Cerebellar cortex (tissue), 1 donor: ENCODE results near the gene C18orf63.
"Not testable (repeated sequence)": the region's sequence is repeated elsewhere in the genome, so short reads cannot be mapped to it uniquely, and the experiment has no call there.

Experiments
- DNase-seq: peaks from one replicate; pipeline ENCODE4 v3.0.0-alpha.2; 2015; ENCODE audit warnings: low spot score

C18orf63 gene

DNA sequence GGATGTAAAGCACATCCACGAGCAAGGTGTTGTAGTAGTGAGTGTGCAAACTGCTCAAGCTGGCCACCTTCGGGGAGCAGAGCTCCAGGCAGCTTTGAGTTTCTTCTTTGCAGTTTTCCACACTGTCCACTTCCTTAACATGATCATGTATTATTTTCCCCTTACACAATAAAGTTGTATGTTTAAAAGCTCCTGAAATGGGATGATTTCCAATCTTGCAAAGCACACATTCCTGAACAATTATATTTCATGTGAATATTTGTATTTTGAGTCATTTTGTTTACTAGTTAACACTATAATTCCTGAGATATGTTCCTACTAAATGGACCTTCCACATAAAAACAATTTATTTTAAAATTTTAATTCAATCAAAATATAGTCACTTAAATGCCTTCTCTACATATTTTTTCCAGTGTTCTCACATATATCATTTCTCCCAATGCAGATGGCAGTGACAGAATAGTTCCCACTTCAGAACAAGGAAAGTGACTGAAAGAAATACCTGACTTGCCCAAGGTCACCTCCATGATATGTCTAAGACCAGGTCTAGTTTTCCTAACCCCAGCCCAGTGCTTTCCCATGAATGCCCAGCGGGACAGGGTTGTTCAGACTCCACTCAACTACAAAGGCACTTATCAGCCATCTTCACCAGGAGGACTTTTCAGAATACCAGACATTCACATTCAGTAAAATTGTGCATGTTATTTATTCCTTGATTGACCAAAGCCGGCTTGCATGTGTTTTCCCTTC, 29.4 kb upstream of the C18orf63 start:
- no peak for DNase-seq

DNA sequence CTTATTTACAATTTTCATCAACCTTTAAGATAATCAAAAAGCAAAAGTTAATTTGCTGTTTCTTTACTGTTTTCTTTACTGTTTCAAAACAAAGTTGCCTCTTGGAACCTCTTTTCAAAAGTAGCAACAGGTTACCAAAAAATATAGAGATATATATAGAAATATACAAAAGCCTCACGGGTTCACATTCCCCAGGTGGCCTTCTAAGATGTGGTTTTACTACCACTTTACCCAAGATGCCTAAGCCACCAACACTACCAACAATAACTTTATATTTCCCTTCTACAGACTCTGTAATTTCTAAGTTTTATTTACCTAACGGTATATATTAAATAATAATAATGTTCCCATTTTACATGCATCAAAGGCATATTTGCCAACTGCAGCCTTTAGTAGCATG, 28.8 kb upstream of the C18orf63 start:
- no peak for DNase-seq

DNA sequence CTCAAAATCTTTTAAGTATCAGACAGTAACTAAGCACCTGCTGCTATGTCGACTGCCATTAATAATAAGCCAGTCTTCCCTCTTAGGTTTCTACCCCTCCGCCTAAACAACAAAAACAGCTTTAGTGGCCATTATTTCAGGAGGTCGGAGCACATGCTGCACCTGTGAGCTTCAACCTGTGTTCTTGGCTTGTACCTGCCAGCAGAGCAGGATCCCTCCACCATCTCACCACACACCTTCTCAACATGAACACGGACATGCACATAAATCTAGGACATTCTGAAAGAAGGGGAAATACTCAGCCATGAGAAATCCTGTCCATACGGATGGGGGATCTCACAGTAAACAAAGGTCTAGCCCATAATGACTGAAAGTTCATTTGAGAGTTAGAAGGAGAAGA, 27.6 kb upstream of the C18orf63 start:
- DNase-seq: no peak

DNA sequence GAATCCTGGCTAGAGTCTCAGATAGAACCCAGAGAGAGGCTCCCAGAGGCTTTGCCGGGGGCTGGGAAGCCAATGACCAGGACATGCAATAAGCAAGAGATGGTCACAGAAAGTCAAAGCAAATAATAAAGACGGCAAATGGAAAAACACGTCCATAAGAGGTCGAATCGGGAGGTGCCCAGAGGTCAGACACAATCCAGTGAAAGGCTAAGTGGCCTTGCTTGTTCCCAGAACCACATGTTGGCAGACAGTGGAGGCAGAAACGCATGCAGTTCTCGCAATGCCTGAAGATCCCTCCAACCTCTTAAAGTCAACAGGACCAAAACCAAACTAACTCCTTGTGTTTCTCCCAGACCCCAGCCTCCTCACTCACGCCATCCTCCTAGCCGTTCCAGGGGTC, 26.9 kb upstream of the C18orf63 start:
- DNase-seq: peak; percentile 43

DNA sequence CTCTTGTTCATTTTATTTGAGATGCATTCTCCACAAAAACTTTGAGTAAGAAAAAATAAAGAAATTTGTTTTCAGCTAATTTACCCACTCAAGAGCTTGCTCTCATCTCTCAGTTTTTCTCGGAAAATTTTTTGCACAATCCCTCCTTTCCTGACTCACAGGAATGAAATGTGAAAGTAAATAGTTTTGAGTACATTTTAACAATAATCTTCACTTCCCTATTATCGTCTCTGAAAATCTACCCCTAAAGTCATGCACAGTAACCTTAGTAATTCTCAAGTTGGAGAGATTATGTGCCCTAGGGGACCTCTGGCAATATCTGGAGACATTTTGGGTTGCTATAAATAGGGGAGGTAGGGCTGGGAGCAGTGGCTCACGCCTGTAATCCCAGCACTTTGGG, 26.5 kb upstream of the C18orf63 start:
- DNase-seq: no peak

DNA sequence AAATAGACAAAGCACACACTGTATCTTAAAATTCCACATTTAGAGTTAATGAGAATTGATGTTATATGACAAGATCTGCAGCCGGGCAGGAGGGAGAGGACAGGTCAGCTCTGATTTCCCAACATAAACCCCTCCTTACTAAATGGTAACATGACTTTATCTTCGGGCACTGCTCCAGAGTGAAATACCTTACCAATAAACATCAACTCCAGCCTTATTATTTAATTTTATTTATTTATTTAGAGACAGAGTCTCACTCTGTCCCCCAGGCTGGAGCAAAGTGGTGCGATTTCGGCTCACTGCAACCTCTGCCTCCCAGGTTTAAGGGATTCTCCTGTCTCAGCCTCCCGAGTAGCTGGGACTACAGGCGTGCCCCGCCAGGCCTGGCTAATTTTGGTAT, 25.6 kb upstream of the C18orf63 start:
- DNase-seq: no peak

DNA sequence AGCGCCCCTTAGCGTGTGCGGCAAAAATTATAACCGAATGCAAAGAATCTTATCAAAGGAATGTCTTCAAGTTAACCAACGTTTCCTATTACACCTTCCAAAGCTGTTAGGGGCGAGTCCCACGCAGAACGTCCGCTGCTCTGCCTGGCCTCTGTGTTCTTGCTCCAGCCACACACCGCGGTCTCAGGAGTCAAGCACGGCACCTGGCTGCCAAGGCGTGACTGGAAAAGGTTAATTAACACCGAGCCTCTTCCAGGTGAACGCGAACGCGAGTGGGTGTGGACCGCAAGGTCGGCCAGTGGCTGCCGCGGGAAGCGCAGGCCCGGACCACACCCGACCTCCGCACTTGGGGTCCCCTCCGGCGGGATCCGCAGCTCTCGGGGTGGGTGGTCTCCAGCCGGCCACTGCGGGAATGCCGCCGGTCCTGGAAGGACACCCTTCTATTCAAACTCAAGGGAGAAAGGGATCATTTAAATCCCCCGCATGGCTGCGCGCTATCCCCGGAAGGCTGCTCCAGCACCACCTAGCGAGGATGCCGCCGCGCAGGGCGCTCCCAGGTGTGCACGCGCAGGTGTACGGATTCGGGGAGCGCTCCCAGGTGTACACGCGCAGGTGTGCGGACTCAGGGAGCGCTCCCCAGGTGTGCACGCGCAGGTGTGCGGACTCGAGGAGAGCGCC, 24.7 kb upstream of the C18orf63 start:
- DNase-seq: peak; percentile 40

DNA sequence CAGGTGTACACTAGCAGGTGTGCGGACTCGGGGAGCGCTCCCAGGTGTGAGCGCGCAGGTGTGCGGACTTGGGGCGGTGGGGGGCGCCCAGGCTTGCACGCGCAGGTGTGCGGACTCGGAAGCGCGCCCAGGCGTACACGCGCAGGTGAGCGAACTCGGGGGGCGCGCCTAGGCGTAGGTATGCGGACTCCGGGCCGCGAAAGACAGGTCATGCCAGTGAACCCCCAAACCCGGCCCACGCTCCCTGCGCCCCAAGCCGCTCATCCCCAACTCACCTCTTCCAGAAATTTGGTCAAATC, 24.2 kb upstream of the C18orf63 start:
- DNase-seq: no peak

DNA sequence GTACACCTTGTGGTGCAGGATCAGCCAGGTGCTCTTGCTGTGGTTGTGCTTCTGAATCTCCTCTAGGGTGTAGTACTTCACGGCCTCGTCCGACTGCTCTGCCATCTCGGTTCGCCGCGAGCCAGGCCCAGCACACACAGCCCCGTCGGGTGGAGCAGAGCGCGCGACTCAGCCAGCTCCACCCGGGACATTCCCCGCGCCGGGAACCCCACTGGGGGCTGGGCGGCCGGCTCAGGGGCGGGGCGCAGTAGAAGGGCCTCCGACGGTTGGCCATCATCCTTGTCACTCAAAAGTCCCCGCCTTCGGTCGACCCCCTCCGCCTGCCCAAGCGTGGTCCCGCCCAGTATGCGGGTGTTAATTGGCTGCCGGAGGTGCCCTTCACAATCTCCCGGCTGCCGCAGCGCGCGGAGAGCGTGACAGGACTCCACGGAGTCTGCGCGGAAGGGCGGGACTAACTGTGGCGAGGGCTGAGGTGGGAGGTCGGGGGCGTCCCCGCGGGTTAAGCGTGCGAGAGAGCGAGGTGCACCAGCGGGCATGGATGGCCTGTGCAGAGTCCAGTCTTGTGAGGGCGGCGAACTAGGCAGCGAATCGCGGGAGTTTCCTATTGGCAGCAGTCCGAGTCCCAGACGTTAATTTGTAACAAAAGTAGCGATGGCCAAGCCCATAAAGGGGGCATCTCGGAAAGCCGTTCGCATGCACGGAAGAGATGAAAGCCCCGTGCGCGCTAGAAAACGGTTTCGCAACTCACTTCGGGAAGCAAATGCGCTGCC, 23.7 kb upstream of the C18orf63 start, which contains the start of gene CYB5A:
Gene CYB5A, minus strand, starts transcription at position 193 of the 770 bp plus-strand sequence. Its CDS starts 88 bp downstream, at position 105.
- DNase-seq: peak; percentile 97

DNA sequence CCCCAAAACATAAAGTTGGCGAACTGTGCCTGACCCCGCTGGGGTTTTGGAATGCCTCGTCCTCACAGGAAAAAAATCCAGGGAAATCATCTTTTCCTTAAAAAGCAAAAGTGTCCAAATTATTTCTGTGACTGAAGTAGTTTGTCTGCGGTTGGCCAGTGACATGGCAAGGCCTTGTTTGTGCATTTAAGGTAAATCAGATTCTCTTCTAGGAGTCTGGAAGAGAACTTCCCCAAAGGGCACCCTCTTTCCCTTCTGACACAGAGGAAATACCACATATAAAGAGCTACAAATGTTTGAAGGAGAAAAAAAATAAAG, 23.1 kb upstream of the C18orf63 start:
- DNase-seq: peak; percentile 29

DNA sequence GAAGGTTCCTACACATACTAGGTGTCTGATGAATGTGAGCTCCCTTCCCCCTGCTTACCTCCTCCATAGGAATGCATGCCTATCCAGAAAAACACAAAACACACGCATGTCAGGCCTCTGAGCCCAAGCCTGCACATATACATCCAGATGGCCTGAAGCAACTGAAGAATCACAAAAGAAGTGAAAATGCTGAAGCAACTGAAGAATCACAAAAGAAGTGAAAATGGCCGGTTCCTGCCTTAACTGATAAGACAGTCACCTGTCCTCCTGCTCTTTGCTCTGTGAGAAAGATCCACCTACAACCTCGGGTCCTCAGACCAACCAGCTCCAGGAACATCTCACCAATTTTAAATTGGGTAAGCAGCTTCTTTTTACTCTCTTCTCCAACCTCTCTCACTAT, 22.7 kb upstream of the C18orf63 start:
- DNase-seq: not testable (repeated sequence)

DNA sequence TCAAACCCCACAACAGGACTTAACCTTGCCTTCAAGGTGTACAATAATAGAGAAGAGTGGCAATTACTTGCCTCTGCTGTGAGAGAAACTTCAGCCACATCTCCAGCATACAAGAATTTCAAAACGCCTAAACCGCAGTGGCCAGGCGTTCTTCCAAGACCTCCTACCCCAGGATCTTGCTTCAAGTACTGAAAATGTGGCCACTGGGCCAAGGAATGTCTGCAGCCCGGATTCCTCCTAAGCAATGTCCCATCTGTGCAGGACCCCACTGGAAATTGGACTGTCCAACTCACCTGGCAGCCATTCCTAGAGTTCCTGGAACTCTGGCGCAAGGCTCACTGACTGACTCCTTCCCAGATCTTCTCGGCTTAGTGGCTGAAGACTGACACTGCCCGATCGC, 21.1 kb upstream of the C18orf63 start:
- no peak for DNase-seq

DNA sequence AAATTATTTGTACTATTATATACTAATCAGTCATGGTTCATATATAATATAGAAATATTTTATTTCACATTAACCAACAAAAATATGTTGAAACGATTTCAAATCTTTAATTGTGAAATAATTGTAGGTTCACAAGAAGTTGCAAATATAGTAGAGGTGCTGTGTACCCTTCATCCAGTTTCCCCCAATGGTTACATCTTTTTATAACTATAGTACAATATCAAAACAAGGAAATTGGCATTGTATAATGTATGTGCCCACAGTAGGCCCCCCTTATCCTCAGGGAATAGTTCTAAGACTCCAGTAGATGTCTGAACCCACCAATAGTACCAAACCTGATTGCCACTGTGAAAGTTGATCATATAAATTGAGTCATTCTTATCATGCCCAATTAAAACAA, 16.5 kb upstream of the C18orf63 start:
- DNase-seq: no peak

DNA sequence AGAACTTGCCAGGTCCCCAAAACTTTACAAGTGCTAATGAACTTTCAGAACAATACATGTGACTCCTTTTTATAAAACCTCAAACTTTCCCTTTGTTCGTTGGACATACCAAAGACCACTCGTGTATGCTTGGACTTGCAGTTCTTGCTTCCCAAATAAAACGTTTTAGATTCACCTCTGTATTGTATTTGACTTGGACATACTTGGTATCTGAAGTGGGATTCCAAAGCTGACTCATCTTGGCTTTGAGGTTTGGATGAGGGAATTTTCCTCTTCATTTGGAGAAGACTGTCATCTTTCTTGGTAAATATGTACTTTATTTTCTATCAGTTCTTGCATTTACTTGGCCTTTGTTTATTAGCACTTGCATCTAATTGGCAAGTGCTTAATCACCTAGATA, 15.9 kb upstream of the C18orf63 start:
- DNase-seq: no peak

DNA sequence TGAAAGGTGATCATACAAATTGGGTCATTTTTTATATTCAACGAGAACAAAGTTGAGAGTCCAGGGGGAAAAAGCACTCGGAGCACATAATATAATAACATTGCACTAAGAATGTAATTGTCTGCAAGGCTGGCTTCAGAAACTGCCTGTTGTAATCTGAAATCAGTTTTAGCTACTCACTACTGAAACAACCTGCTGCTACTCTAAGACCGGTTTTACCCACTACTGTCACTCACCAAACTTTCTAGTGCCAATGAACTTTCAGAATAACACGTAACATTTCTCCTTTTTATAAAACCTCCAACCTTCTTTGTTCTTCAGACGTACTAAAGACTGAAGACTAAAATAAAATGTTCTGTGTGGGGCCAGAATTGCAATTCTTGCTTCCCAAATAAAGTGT, 12.3 kb upstream of the C18orf63 start:
- no peak for DNase-seq

DNA sequence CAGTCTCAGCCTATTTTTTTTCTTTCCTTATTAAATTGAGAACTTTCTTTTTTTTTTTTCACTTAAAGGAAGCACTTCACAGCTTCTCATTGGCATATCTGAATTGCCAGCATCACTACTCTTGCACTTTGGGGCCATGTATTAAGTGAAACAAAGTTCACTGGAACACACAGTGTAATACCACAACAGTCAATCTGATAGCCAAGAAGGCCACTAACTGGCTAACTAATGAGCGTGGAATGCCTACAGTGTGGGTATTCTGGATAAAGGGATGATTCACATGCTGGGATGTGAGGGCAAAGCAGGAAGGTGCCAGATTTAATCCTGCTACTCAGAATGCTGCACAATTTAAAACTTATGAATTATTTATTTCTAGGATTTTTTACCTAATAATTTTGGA, 11.7 kb upstream of the C18orf63 start:
- no peak for DNase-seq

DNA sequence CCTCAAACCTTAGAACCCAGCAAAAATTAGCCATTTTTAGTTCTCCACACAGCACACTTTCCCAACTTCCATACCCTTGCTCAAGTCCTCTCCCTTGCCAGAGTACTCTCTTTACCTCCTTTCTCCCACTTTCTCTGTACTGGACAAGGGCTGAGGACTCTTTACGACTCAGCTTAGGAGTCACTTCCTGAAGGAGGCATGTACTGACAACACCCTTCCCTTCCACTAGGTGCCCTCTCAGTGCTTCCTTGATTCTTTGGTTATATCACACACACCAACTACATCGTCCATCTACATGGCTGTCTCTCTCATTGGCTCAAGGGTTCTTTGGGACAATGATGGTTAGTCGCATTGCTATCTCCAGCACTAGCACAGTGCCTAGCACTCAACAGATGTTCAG, 5.2 kb upstream of the C18orf63 start:
- peak; percentile 14 for DNase-seq

DNA sequence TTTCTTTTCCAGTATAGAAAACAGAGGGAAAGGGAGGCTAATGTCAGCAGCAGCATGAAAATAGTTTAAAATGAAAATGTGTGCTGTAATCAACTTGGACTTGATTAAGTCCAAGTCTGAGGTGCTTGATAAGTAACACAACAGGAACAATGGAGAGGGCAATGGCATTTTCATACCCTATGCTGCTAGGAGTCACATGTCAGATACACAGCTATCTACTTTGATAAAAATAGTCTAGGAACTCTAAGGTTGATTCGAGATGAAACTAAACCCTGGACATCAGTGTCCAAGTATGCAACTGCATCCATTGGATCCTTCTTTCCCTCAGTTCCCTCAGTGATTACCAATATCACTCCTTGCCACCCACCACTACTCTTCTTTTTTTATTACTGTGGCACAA, 4.6 kb upstream of the C18orf63 start:
- no peak for DNase-seq

DNA sequence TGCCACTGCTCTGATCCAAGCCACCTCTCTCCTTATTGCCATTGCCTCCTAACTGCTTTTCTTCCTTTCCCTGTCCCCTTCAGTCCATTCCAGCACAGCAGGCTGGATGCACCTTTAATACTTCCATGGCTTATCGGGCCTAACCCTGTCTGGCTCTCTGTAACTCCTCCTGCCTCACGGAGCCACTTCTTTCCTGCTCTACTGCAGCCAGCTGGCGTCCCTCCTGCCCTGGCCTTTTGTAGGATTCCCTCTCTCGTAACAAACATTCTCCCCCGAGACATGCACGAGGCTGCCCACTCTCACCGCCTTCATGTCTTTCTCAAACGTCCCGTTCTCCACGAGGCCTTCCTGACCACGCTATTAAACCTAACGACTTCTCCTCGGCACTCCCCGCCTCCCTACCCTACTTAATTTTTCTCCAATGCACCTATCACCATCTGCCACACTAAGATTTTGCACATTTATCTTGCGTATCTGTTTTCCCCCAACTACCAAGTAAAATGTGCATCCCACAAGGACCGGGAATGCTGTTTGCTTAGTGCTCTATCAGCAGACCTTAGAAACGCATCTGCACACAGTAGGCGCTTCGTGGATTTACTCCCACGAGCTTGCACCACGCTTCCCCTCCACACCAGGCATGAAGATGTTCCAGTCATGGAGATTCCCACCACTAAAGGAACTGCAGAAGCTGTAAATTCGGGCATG, 728 bp upstream of the C18orf63 start:
- no peak for DNase-seq

DNA sequence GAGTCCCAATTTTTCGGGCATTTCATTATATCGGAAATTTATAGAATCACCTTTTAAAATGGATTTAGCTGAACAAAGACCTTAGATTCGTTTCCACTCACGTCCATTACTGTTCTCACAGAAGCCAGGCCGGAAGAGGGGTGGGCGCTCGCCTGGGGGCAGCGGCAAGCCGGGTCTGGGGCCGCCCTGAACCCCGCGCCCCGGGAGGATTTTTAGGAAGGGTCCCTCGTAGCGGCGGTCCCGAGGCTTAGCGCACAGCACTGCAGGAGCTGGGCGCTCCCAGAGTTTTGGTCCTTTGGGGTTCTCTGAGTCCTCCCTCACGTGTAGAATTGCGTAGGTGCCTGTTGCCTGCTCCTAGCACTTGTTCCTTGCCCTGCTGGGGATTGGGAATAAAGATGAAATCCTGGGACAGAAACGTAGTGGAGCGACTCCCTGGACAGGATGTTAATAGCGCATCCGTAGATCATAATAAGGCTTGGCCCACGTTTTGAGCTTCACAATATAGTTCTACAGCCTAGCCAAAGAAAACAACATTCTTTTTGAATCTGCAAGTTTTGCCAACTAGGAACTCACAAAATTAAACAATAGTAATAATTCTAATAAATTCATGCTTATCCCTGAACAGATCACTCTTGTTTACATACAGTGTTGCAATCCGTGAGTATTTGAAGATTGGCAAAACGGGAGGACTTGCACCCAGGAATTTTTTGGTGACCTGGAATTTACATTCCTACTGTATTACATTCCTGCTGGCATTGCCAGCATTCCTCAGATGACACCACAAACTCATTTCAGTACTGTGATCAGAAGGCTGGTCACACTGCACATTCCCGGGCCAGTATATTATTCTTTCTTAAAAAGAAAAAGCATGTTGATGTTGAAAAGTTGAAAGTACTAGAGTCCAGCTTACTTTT, 875 bp downstream of the C18orf63 start:
- DNase-seq: no peak

DNA sequence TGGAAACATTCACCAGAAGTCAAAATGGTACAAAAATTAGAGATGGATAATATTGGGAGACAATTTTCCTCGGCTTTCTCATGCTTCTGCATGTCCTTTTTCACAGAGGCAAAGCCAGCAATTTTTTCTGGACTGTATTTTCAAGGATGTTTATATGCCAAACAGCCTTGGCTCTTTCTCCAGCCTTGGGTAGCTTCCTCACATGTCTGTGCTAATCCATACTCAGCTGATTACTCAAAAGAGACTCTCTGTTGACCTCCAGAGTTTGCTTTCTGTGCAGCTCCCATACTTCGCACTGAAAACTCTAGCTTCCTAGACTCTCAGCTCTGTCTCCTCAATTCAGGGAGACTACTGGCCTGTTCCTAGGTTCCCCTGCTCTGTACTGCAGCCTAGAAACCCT, 10.6 kb downstream of the C18orf63 start:
- DNase-seq: no peak

DNA sequence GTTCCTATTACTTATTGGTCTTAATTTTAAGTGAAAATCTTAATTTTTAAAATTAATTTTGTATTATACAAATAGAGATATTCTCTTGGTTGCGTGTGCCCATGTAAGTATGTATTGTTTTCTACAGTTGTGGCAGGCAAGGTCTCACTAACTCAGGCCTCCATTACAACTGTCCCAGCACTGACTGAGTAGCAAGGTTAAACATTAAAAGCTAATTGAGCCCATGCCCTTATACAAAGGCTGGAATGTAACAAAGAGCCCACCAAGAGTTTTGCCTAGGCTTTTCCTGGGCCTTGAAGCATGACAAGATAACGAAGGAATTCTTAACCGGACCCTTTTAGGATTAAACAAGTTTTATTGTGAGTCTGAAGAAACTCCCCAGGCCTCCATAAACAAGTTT, 11.2 kb downstream of the C18orf63 start:
- not testable (repeated sequence) for DNase-seq
